Thyroid gland (tissue), 4 donors: ENCODE measurements around the gene TRAM2. TPM values are rescaled to one million over a fixed set of nuclear protein-coding genes. Genes with fewer than 3 reads are reported as not detected.
"Not testable (repeated sequence)": the region's sequence is repeated elsewhere in the genome, so short reads cannot be mapped to it uniquely, and the experiment has no call there.

Source experiments
- DNase-seq, 2 donors: peaks; one replicate each; pipeline ENCODE4 v3.0.0-alpha.2; 2019
- H3K27ac ChIP-seq, 3 donors: fragments of 200-600 bp; sonication (generic); 1 replicate in 2 of 3; 2 replicates in 1 of 3; pipeline ENCODE4 v1.5.1; 2016 to 2019; ENCODE audit warnings: mild to moderate bottlenecking in 1 of 3, moderate library complexity in 1 of 3
- H3K27me3 ChIP-seq: fragments of 200-600 bp; sonication (generic); one replicate; pipeline ENCODE4 v1.5.1; 2019
- H3K36me3 ChIP-seq, 2 donors: fragments of 200-600 bp; sonication (generic); one replicate each; pipeline ENCODE4 v1.5.1; 2016 to 2019
- H3K4me1 ChIP-seq, 2 donors: fragments of 200-600 bp; sonication (generic); one replicate each; pipeline ENCODE4 v1.5.1; 2017 to 2019
- H3K4me3 ChIP-seq, 3 donors: fragments of 200-600 bp; sonication (generic); replicated peaks in 1 of 3; 1 replicate in 2 of 3; 2 replicates in 1 of 3; pipeline ENCODE4 v1.5.1; 2016; ENCODE audit warnings: mild to moderate bottlenecking in 1 of 3
- H3K9me3 ChIP-seq: fragments of 200-600 bp; sonication (generic); one replicate; pipeline ENCODE4 v1.5.1; 2017
- POLR2A ChIP-seq, 2 donors: fragments of 450-650 bp; IDR thresholded peaks; one replicate each; pipeline ENCODE4 v1.6.1; 2017; ENCODE audit warnings: antibody characterized with exemption in 2 of 2, mild to moderate bottlenecking in 2 of 2, moderate library complexity in 1 of 2
- WGBS, 2 donors: methylation state at CpG; one replicate each; pipeline ENCODE4 v1.1.5; 2017; 5-methylcytosine and 5-hydroxymethylcytosine counted together
- intact Hi-C: fragments of 100-400 bp; cut with DNase I; formaldehyde crosslinking; loops from one replicate; pipeline ENCODE4 v1.15.1; 2023
- total RNA-seq, 4 donors: library from RNA; depleted of rRNA; stranded (reverse); fragments of >200 nt; gene quantifications; one replicate each; pipeline ENCODE4 v1.2.3, GENCODE V29; 2016
- TF ChIP-seq, protein P1 (sequence below), 6 experiments: fragments of 200-600 bp in 3 of 6; fragments of 450-650 bp in 3 of 6; sonication (generic) in 3 of 6; IDR thresholded peaks; one replicate each; pipeline ENCODE4 v1.5.1; 2016 to 2019; ENCODE audit warnings: antibody characterized with exemption in 6 of 6, mild to moderate bottlenecking in 2 of 6, inconsistent platforms in 1 of 6, moderate library complexity in 1 of 6

Gene TRAM2
- total RNA-seq, 4 donors from 2014 or later: 16.5 to 21.8 (median 19.7) TPM

DNA sequence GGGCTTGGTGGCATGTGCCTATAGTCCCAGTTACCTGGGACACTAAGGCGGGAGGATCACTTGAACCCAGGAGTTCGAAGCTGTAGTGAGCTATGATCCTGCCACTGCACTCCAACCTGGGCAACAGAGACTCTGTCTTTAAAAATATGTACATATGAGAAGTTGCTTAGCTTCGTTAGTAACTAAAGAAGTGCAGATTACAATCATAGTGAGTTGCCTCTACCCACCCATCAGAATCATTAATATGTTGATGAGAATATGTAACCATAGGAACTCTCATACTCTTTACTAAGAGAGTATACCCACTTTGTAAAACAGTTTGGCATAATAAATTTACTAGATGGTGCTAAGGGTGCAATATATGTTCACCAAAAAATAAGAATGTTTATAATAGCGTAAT is 102.7 kb downstream of the TRAM2 start:
- Histone ChIP-seq H3K27me3 (no peaks in the 10 kb centered on the region), H3K4me1 (no peaks in the 10 kb centered on the region), H3K36me3 (no peaks in the 10 kb centered on the region), H3K9me3 (no peaks in the 10 kb centered on the region), H3K4me3 (no peak overlapping the region), H3K27ac (no peak overlapping the region)
- no peak for TF ChIP-seq POLR2A (IDR thresholded peaks at IDR 0.05)
- TF ChIP-seq, protein P1, sequence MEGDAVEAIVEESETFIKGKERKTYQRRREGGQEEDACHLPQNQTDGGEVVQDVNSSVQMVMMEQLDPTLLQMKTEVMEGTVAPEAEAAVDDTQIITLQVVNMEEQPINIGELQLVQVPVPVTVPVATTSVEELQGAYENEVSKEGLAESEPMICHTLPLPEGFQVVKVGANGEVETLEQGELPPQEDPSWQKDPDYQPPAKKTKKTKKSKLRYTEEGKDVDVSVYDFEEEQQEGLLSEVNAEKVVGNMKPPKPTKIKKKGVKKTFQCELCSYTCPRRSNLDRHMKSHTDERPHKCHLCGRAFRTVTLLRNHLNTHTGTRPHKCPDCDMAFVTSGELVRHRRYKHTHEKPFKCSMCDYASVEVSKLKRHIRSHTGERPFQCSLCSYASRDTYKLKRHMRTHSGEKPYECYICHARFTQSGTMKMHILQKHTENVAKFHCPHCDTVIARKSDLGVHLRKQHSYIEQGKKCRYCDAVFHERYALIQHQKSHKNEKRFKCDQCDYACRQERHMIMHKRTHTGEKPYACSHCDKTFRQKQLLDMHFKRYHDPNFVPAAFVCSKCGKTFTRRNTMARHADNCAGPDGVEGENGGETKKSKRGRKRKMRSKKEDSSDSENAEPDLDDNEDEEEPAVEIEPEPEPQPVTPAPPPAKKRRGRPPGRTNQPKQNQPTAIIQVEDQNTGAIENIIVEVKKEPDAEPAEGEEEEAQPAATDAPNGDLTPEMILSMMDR (IDR thresholded peaks at IDR 0.05): no peak
- 96 to 97% methylated on average over 4 of the region's 4 CpGs for WGBS, 2 donors
- intact Hi-C loops: no loop called here
- DNase-seq: no peak

DNA sequence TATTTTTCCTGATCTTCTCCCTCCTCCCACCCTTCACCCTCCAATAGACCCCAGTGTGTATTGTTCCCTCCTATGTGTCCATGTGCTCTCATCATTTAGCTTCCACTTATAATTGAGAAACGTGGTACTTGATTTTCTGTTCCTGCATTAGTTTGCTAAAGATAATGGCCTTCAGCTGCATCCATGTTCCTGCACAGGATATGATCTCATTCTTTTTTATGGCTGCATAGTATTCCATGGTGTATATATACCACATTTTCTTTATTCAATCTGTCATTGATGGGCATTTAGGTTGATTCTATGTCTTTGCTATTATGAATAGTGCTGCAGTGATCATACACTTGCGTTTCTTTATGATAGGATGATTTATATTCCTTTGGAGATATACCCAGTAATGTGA is 115.7 kb downstream of the TRAM2 start:
- H3K27me3 ChIP-seq, H3K9me3 ChIP-seq, H3K4me3 ChIP-seq, DNase-seq, H3K27ac ChIP-seq, H3K4me1 ChIP-seq, intact Hi-C loops, H3K36me3 ChIP-seq: not testable (repeated sequence)
- WGBS, 2 donors: 92 to 93% methylated on average over 2 of the region's 2 CpGs

DNA sequence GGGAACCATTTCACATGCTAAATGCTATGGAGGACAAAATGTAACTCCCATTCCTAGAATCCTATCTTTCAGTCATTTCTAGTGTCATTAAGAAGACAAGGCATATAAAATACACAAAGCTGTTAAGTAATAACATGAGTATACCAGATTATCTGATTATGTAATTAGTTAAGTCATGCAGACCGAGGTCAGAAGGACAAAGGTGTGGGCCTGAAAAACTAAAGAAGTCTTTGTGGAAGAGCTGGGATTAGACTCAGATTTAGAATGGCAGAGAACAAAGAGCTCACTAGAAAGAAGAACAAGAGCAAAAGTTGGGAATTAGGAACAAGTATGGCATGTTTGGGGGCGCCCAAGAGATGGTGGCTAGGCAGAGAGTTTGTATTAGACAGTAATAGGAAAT is 119.8 kb downstream of the TRAM2 start:
- DNase-seq: no peak
- intact Hi-C loops: no loop called here

DNA sequence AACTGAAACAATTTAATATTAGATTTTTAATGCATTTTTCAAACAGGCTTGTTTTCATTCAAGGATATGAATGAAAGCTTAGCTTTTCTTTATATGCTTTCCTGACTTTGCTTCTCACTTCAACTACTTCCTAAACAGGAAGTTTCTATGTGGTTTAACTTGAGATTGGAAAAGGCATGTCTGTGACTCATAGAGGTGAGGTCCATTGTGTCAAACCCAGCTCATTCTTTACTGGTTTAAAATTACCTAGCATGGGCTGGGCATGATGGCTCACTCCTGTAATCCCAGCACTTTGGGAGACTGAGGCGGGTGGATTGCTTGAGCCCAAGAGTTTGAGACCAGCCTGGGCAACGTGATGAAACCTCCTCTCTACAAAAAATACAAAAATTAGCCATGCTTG is 122.3 kb downstream of the TRAM2 start:
- TF ChIP-seq POLR2A (IDR thresholded peaks at IDR 0.05): no peak
- TF ChIP-seq, protein P1 (IDR thresholded peaks at IDR 0.05): no peak
- H3K36me3 ChIP-seq: no peaks in the 10 kb centered on the region
- no peak overlapping the region for H3K27ac ChIP-seq
- no peak for DNase-seq
- 50 to 77% methylated on average over 2 of the region's 2 CpGs for WGBS, 2 donors
- H3K27me3 ChIP-seq: no peaks in the 10 kb centered on the region
- no peak overlapping the region for H3K4me3 ChIP-seq
- H3K4me1 ChIP-seq: no peaks in the 10 kb centered on the region
- intact Hi-C loops: no loop called here
- no peaks in the 10 kb centered on the region for H3K9me3 ChIP-seq

More for the DNA sequence above, 119.8 kb downstream of the TRAM2 start:
- H3K4me3 ChIP-seq: no peak overlapping the region
- no peaks in the 10 kb centered on the region for H3K27me3 ChIP-seq
- no peaks in the 10 kb centered on the region for H3K9me3 ChIP-seq
- no peaks in the 10 kb centered on the region for H3K4me1 ChIP-seq
- H3K36me3 ChIP-seq: no peaks in the 10 kb centered on the region
- H3K27ac ChIP-seq: no peak overlapping the region
- 96 to 97% methylated on average over 2 of the region's 2 CpGs for WGBS, 2 donors
- TF ChIP-seq POLR2A (IDR thresholded peaks at IDR 0.05): no peak
- TF ChIP-seq, protein P1 (IDR thresholded peaks at IDR 0.05): no peak

Other genes starting within 250 kb of the TRAM2 start
- 1 to 10 TPM; 2.7 to 9.7 (median 5.4) TPM for gene PAQR8, start 214.9 kb downstream of the TRAM2 start, total RNA-seq
- 10 to 100 TPM; 39.4 to 96.5 (median 41.6) TPM for gene EFHC1, start 156.7 kb downstream of the TRAM2 start, total RNA-seq
- gene TMEM14A, start 94.1 kb upstream of the TRAM2 start, total RNA-seq: 10 to 100 TPM; 15.3 to 43.0 (median 27.1) TPM
- gene GSTA2, start 186.4 kb upstream of the TRAM2 start, total RNA-seq: under 1 TPM in 1 of 4 donors, not detected in 3; 0.27 TPM
- gene GSTA1, start 226.8 kb upstream of the TRAM2 start, total RNA-seq: 1 to 10 TPM in 1 of 4 donors, not detected in 3; 1.9 TPM